Measurements from ENCODE around the gene TANC1. TPM values are rescaled to one million over a fixed set of nuclear protein-coding genes. Genes with fewer than 3 reads are reported as not detected.

TANC1 gene
- total RNA-seq, 2 donors from 2014 or later, result 2.9 to 9.5 TPM

DNA sequence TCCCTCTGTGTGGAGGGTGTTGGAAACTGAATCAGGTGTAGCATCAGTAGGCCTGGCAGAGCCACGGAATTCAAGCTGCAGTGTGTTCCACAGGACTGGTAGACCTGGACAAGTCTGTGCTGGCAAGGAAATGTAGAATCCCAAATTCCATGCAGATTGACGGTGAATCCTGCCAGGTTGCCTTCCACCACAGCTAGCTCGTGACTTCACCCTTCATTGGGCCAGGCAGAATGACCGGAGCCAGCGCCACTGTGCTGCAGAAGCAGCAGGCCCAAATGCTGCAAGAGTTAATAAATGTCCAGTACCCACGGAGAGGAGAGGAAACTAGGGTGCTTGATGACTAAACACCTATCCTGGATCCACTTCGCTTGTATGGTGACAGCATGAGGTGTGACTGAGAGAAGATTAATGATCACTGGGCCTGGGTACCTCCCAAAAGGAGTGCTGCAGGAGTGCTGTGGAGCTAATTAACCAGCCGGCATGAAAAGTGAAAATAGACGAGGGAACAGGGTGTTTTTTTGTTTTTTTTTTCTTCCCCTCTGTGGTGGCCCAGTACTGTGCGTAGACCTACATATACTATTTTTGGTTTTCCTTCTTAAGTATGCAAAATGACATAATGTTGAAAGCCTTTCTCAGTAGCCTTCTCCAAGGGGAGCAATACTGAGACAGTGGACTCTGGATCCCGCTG is 122.2 kb downstream of the TANC1 start:
- H3K36me3 Mint-ChIP-seq (ENCODE audit: low read depth), result peaks cover 2% of the 10 kb centered on the region
- peak overlapping the region; percentile 1 for H3K27ac Mint-ChIP-seq
- H3K9me3 Mint-ChIP-seq, result peaks cover under 1% of the 10 kb centered on the region
- WGBS, 2 experiments (ENCODE audit: insufficient coverage in 1 of 2, insufficient read length in 1 of 2), result 92 to 94% methylated on average over 10 to 11 of the region's 11 CpGs
- H3K27me3 Mint-ChIP-seq (ENCODE audit: insufficient read depth), result no peaks in the 10 kb centered on the region
- Histone ChIP-seq H3K4me3 (ENCODE audit: low read length) (no peak overlapping the region), H3K9me3 (ENCODE audit: control insufficient read depth, low read length) (peaks cover 14% of the 10 kb centered on the region), H3K27me3 (ENCODE audit: control insufficient read depth, insufficient read depth, low read length, poor library complexity, severe bottlenecking) (no peaks in the 10 kb centered on the region), H3K27ac (ENCODE audit: low read depth, low read length) (no peak overlapping the region), H3K36me3 (ENCODE audit: control insufficient read depth, insufficient read depth, low read length) (peaks cover 26% of the 10 kb centered on the region), H3K9ac (ENCODE audit: extremely low read depth, low read length, poor library complexity, severe bottlenecking) (no peak overlapping the region), H3K4me1 (ENCODE audit: control insufficient read depth, insufficient read depth, low read length) (peaks cover 4% of the 10 kb centered on the region)
- H3K4me1 Mint-ChIP-seq, result peaks cover 18% of the 10 kb centered on the region
- no peak for DNase-seq
- TF ChIP-seq, protein P1, sequence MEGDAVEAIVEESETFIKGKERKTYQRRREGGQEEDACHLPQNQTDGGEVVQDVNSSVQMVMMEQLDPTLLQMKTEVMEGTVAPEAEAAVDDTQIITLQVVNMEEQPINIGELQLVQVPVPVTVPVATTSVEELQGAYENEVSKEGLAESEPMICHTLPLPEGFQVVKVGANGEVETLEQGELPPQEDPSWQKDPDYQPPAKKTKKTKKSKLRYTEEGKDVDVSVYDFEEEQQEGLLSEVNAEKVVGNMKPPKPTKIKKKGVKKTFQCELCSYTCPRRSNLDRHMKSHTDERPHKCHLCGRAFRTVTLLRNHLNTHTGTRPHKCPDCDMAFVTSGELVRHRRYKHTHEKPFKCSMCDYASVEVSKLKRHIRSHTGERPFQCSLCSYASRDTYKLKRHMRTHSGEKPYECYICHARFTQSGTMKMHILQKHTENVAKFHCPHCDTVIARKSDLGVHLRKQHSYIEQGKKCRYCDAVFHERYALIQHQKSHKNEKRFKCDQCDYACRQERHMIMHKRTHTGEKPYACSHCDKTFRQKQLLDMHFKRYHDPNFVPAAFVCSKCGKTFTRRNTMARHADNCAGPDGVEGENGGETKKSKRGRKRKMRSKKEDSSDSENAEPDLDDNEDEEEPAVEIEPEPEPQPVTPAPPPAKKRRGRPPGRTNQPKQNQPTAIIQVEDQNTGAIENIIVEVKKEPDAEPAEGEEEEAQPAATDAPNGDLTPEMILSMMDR (conservative IDR thresholded peaks at IDR 0.05), result no peak
- no peak overlapping the region for H3K4me3 Mint-ChIP-seq

DNA sequence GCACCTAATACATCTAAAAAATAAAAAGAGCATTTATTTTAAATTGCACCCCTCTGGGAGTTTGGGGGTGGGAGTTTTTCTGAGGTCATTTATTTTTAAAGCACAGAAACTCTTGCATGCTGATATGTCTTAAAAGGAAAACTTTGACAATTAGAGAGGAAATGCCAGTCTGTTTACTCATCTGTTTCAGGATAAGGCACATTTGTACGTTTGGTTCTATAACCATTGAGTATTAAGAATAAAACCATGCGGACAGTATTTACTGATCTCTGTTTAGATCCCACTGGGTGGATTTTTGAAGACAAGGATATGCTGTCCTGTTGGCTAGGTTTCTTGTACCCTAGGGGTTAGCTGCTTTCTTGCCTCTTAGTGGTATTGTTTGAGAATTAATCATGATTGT is 122.9 kb downstream of the TANC1 start:
- no peak for DNase-seq
- peaks cover 6% of the 10 kb centered on the region for H3K36me3 Mint-ChIP-seq (ENCODE audit: low read depth)
- no peak overlapping the region for H3K27ac Mint-ChIP-seq
- no peak overlapping the region for H3K27ac ChIP-seq (ENCODE audit: low read depth, low read length)
- H3K4me3 Mint-ChIP-seq, result no peak overlapping the region
- H3K36me3 ChIP-seq (ENCODE audit: control insufficient read depth, insufficient read depth, low read length), result peaks cover 30% of the 10 kb centered on the region
- TF ChIP-seq, protein P1 (conservative IDR thresholded peaks at IDR 0.05), result no peak
- no peak overlapping the region for H3K9ac ChIP-seq (ENCODE audit: extremely low read depth, low read length, poor library complexity, severe bottlenecking)
- peaks cover 8% of the 10 kb centered on the region for H3K9me3 Mint-ChIP-seq
- peaks cover 4% of the 10 kb centered on the region for H3K4me1 ChIP-seq (ENCODE audit: control insufficient read depth, insufficient read depth, low read length)
- peaks cover 18% of the 10 kb centered on the region for H3K4me1 Mint-ChIP-seq
- H3K27me3 Mint-ChIP-seq (ENCODE audit: insufficient read depth), result no peaks in the 10 kb centered on the region
- 61 to 91% methylated on average over 2 of the region's 2 CpGs for WGBS, 2 experiments (ENCODE audit: insufficient coverage in 1 of 2, insufficient read length in 1 of 2)
- H3K27me3 ChIP-seq (ENCODE audit: control insufficient read depth, insufficient read depth, low read length, poor library complexity, severe bottlenecking), result no peaks in the 10 kb centered on the region
- no peak overlapping the region for H3K4me3 ChIP-seq (ENCODE audit: low read length)
- H3K9me3 ChIP-seq (ENCODE audit: control insufficient read depth, low read length), result peaks cover 21% of the 10 kb centered on the region

DNA sequence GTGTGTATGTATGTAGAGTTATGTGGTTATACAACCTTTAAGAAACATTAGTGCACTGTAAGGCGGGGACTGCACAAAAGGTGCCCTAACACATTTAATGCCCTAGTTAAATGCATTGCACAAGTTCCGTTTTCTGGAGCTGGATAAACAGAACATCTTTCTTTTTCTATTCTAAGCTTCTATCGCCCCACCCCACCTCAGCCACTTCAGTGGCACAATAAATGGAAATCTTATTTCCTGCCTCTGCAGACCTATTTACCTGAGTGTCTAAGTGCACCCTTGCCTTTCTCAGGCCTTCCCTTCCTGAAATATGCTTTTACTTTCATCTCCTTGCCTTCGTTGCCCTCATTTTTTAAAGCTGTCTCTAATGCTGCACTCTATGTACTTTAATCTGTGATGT is 123.5 kb downstream of the TANC1 start:
- no peaks in the 10 kb centered on the region for H3K27me3 Mint-ChIP-seq (ENCODE audit: insufficient read depth)
- H3K36me3 Mint-ChIP-seq (ENCODE audit: low read depth), result peaks cover 6% of the 10 kb centered on the region
- no peak overlapping the region for H3K9ac ChIP-seq (ENCODE audit: extremely low read depth, low read length, poor library complexity, severe bottlenecking)
- peaks cover 27% of the 10 kb centered on the region for H3K9me3 ChIP-seq (ENCODE audit: control insufficient read depth, low read length)
- no peak overlapping the region for H3K27ac ChIP-seq (ENCODE audit: low read depth, low read length)
- H3K4me3 Mint-ChIP-seq, result no peak overlapping the region
- H3K27ac Mint-ChIP-seq, result no peak overlapping the region
- WGBS, 2 experiments (ENCODE audit: insufficient coverage in 1 of 2, insufficient read length in 1 of 2), result 91 to 97% methylated on average over 3 to 4 of the region's 4 CpGs
- peaks cover 18% of the 10 kb centered on the region for H3K4me1 Mint-ChIP-seq
- no peaks in the 10 kb centered on the region for H3K27me3 ChIP-seq (ENCODE audit: control insufficient read depth, insufficient read depth, low read length, poor library complexity, severe bottlenecking)
- H3K36me3 ChIP-seq (ENCODE audit: control insufficient read depth, insufficient read depth, low read length), result peaks cover 30% of the 10 kb centered on the region
- H3K4me3 ChIP-seq (ENCODE audit: low read length), result no peak overlapping the region
- TF ChIP-seq, protein P1 (conservative IDR thresholded peaks at IDR 0.05), result no peak
- H3K9me3 Mint-ChIP-seq, result peaks cover 14% of the 10 kb centered on the region
- H3K4me1 ChIP-seq (ENCODE audit: control insufficient read depth, insufficient read depth, low read length), result peaks cover 4% of the 10 kb centered on the region
- DNase-seq, result no peak
